Suppressor macrophage treated with lipopolysaccharide for 4 hours (primary cell): Measurements from ENCODE around the gene GREB1L.

Source experiments
- DNase-seq: peaks from one replicate; pipeline ENCODE4 v3.0.0-alpha.2; 2020

Gene GREB1L

GRCh38 chr18:21383031-21383430 lies 141.0 kb downstream of the GREB1L start:
- DNase-seq, result no peak

DNA sequence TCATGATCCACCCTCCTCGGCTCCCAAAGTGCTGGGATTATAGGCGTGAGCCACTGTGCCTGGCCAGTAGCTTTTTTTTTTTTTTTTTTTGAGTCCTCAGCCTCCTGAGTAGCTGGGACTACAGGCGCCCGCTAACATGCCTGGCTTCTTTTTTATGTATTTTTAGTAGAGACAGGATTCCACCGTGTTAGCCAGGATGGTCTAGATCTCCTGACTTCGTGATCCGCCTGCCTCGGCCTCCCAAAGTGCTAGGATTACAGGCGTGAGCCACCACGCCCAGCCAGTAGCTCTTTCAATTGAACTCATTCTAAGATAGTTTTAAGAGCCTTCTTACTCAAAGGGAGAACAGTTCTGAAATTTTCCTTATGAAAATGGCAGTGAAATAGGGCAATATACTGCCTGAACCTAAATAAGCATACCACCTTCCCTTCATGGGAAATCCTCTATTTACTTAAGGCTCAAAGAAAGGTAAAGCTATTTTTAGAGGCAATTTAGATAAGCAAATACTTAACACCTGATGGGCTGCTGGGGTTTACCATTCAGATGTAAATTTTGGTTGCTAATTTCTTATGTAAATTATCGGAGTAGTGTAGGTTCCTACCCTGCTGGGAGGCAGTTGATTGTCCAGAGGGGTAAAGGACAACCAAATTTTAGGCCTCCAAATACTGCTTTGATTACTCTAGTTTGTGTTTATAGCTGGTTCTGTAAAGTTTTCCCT lies 144.7 kb downstream of the GREB1L start:
- DNase-seq, result no peak

GRCh38 chr18:21387886-21388285 lies 145.9 kb downstream of the GREB1L start:
- no peak for DNase-seq

DNA sequence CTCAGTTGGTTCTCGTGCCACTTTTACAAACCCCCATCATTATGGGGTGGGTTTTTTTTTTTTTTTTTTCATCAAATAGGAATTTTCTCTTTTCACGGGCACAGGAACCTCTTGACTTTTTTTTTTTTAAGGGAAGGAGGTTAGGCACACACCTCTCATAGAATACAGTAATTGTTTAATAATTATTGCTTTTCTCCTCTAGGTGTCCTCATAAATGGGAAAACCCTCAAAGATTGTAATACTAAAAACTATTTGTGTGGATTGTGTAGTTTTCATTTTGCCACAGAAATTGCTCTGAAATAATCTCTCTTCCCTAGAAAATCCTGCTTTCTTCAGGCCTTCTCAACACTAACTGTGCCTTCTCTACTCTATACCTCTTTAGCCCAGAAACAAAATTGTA lies 147.3 kb downstream of the GREB1L start:
- DNase-seq, result no peak

- no peak for DNase-seq
Measured at GRCh38 chr18:21389903-21390302, 147.9 kb downstream of the GREB1L start.

- no peak for DNase-seq
Measured at GRCh38 chr18:21391074-21391673, 149.1 kb downstream of the GREB1L start.

GRCh38 chr18:21393986-21394385 lies 152.0 kb downstream of the GREB1L start:
- DNase-seq, result no peak

- DNase-seq, result no peak
Measured at GRCh38 chr18:21398121-21398520, 156.1 kb downstream of the GREB1L start.

- DNase-seq, result no peak
Measured at GRCh38 chr18:21402272-21402671, 160.2 kb downstream of the GREB1L start.

DNA sequence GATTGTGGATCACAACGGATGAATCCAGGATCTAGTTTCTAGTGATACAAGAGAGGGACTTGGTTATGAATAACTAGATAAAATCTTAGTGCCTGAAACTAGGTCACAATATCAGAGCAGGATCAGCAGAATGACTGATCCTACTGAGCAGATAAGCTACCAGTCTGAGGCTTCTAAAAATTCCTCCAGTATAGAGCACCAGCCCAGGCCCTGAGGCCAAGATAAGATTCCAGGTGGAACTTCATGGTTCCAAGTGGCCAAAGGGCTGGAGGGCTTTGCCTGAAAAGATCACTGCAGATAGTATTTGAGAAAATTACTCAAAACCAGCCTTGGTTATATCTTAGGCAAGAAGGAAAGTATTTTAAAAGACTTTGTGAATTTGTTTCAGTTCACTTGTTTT lies 162.4 kb downstream of the GREB1L start:
- DNase-seq, result no peak

DNA sequence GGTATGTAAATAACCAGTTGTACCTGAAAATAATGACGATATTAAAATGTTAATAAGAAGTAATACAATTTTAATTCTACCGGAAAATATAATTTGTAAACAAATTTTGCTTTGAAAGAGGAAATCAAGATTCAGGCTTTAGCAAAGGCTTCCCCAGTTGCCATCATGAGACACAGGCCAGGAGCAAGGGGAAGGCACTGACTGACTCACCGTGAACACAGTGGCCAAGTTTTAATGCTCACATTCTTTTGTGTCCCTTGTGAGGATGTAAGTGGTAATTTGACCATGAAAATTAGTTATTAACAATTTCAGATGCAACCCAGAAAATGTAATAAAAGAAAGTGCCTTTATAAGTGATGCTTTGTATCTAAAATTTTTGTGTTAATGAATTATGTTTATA lies 164.1 kb downstream of the GREB1L start:
- DNase-seq, result no peak

DNA sequence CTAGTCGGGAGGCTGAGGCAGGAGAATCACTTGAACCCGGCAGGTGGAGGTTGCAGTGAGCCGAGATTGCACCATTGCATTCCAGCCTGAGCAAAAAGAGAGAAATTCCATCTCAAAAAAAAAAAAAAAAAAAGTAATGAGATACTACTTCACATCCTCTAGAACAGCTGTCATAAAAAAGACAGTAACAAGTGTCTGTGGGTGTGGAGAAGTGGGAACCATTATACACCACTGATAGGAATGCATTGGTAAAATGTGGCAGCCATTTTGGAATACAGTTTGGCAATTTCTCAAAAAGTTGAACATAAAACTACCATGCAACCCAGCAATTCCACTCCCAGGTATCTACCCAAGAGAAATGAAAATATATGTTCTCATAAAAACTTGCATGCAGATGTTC lies 166.6 kb downstream of the GREB1L start:
- no peak for DNase-seq

- DNase-seq, result no peak
Measured at GRCh38 chr18:21433436-21433835, 191.4 kb downstream of the GREB1L start.

- peak; percentile 4 for DNase-seq
Measured at GRCh38 chr18:21439431-21439846, 197.4 kb downstream of the GREB1L start.

DNA sequence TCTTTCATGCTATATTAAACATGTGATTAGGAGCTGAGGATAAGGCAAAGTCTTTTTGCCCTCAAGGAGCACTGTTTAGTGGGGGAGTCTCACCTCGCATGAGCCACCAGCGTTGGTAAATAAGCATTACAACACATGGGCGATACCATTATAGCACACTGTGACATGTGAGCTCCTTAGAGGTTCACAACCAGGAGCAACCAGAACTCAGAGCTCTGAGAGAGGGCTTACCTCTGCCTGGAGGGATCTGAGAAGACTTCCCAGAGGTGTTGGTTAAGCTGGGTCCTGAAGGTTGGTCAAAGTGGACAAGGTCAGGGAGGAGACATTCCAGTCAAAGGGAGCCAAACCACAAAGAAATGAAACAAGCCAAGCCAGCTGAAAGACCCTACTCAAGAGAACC lies 199.6 kb downstream of the GREB1L start:
- DNase-seq, result no peak

DNA sequence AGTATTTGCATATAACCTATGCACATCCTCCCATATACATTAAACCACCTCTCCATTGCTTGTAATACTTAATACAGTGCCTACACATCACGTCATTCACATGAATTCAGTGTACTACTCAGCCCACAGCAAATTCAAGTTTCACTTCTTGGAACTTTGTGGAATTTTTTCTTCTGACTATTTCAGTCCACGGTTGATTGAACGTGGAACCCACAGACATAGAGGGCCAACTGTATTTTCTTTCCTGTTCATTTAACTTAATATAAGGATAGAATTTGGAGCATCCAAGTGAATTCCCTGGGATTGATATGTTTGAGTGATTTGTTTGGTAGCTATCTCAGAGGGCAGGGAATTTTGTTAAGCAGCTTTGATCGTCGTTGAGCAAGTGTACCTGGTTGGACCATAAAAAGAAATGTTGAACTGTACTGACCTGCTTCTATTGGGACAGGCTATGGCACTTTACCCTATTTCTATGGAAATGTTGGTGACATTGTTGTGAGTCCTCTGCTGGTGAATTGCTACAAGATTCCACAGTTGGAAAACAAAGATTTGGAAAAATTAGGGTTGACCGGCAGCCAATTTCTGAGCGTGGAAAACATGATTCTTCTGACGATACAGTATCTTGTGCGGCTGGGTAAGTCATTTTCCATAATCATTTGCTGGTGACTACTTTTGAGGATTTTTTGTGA lies 201.9 kb downstream of the GREB1L start:
- DNase-seq, result no peak

DNA sequence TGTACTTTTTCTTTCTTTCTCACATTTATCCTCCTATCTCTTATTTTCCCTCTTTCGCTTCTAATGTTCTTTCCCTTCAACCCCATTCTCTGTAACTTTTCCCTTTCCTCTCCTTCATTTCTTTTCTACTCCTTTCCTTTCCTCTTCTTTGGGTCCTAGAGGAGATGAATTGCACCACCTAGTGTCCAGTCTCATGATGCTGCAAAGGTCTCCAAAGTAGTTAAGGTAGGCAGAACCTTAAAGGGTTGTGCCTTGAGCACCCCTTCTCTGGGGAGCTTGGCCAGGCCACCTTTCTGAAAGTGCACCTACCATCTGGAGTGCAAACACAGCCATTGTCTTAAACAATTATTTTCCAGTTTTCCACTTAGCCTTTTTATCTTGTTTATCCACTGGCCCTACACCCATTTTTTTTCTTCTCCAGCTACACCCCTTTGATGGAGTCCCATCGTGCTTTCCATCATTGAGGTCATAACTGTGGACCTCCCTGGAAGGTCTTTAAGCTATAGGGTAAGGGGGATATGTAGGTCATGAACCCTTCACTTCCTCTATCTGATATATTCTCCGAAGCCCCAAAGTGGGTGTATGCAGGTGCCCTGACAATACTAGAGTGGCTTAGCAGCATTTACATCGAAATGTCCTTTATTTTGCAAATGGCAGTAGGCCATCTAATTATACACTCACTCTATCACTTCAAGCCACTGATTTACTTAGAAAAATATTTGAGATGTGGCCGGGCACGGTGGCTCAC lies 202.6 kb downstream of the GREB1L start:
- DNase-seq, result peak; percentile 35

DNA sequence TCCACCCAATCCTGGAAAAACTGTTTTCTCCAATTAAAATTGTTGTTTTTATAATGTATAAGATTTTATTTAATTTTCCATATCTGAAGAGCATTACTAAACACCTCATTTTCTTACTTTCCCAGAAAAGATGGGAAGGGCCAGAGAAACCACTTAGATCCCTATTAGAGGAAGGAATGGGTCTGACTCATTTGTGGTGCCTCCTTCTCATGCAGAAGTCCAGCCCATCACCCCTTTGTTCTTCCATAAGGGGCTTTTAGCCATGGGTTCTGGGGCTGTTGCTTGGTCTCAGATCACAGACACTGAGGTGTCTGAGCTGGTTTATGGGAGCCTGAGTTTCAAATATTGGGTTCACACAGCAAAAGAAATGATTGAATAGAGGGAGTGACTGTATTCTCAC lies 206.3 kb downstream of the GREB1L start:
- DNase-seq, result peak; percentile 16

- no peak for DNase-seq
Measured at GRCh38 chr18:21449367-21450290, 207.6 kb downstream of the GREB1L start.

DNA sequence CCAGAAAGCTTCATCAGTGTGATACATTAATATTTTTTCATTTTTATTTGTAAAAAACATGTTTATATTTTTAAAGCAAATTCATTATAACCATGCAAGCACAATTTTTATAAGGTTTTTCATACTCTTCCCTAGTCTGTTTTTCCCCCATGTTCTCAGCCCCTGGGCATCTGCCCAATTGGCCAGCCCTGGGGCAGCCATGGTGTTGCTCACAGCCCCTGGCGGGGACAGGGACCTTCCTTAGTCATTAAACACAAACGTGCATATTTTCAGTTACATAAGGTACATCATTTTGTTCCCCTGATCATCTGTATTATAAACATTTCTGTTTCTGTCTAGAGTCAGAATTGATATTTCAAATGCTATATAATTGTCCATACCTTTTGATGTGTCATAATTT lies 208.5 kb downstream of the GREB1L start:
- DNase-seq, result no peak

- DNase-seq, result no peak
Measured at GRCh38 chr18:21450913-21451312, 208.9 kb downstream of the GREB1L start.

GRCh38 chr18:21451851-21452250 lies 209.8 kb downstream of the GREB1L start:
- no peak for DNase-seq
